GM12878 (cell line): Measurements from ENCODE around the gene BCLAF1. TPM values are rescaled to one million over a fixed set of nuclear protein-coding genes. Genes with fewer than 3 reads are reported as not detected.

ENCODE experiments used
- BHLHE40 ChIP-seq, 2 experiments: fragments of 450-650 bp in 1 of 2; IDR thresholded peaks; 2 replicates each; pipeline ENCODE4 v1.6.1; 2011 to 2017; ENCODE audit warnings: low read depth in 2 of 2, borderline replicate concordance in 1 of 2, improper control_type of control experiment in 1 of 2, low read length in 1 of 2, mild to moderate bottlenecking in 1 of 2
- CEBPB ChIP-seq, 2 experiments: fragments of 150-350 bp in 1 of 2; IDR thresholded peaks; 2 replicates each; pipeline ENCODE4 v1.6.1; 2012 to 2014; ENCODE audit warnings: low read depth in 2 of 2, low read length in 2 of 2, borderline replicate concordance in 1 of 2, inconsistent platforms in 1 of 2
- CHD2 ChIP-seq: IDR thresholded peaks from 2 replicates; pipeline ENCODE4 v1.6.1; 2011; ENCODE audit warnings: low read depth, low read length, improper control_type of control experiment, borderline replicate concordance
- CREM ChIP-seq: IDR thresholded peaks from 2 replicates; pipeline ENCODE4 v1.6.1; 2014; ENCODE audit warnings: antibody characterized with exemption, low read depth
- FOS ChIP-seq: IDR thresholded peaks from 3 replicates; pipeline ENCODE4 v1.6.1; 2011; ENCODE audit warnings: borderline replicate concordance; ENCODE audit not compliant: insufficient read length; ENCODE audit errors: extremely low read depth
- IKZF1 ChIP-seq: fragments of 450-650 bp; conservative IDR thresholded peaks from 2 replicates; pipeline ENCODE4 v1.6.1; 2017; ENCODE audit warnings: antibody characterized with exemption, mild to moderate bottlenecking
- JUNB ChIP-seq: IDR thresholded peaks from 2 replicates; pipeline ENCODE4 v1.6.1; 2016; ENCODE audit warnings: antibody characterized with exemption, mild to moderate bottlenecking
- KAT2A ChIP-seq: conservative IDR thresholded peaks from 2 replicates; pipeline ENCODE4 v1.6.1; 2011; ENCODE audit warnings: low read depth, low read length; ENCODE audit not compliant: control insufficient read depth
- MTA2 ChIP-seq: fragments of 450-650 bp; IDR thresholded peaks from 2 replicates; pipeline ENCODE4 v1.6.1; 2016; ENCODE audit warnings: low read depth, mild to moderate bottlenecking, moderate library complexity
- MYC ChIP-seq: IDR thresholded peaks from 2 replicates; pipeline ENCODE4 v1.6.1; 2011; ENCODE audit warnings: mild to moderate bottlenecking, low read length, moderate library complexity, inconsistent platforms; ENCODE audit not compliant: insufficient read depth, insufficient replicate concordance, insufficient read length, severe bottlenecking
- PAX8 ChIP-seq: fragments of 450-650 bp; IDR thresholded peaks from 2 replicates; pipeline ENCODE4 v1.6.1; 2017; ENCODE audit warnings: mild to moderate bottlenecking, moderate library complexity
- RB1 ChIP-seq: fragments of 450-650 bp; formaldehyde crosslinking; IDR thresholded peaks from 2 replicates; pipeline ENCODE4 v1.6.1; 2017; ENCODE audit warnings: mild to moderate bottlenecking, borderline replicate concordance
- RFX5 ChIP-seq: IDR thresholded peaks from 2 replicates; pipeline ENCODE4 v1.6.1; 2011; ENCODE audit warnings: low read depth, low read length, improper control_type of control experiment
- YBX1 ChIP-seq: fragments of 450-650 bp; IDR thresholded peaks from 2 replicates; pipeline ENCODE4 v1.6.1; 2016; ENCODE audit warnings: antibody characterized with exemption
- ZBTB4 ChIP-seq: fragments of 450-650 bp; formaldehyde crosslinking; IDR thresholded peaks from 2 replicates; pipeline ENCODE4 v1.4.0; 2022; ENCODE audit warnings: mild to moderate bottlenecking, moderate library complexity
- ZNF687 ChIP-seq: fragments of 450-650 bp; IDR thresholded peaks from 2 replicates; pipeline ENCODE4 v1.6.1; 2017; ENCODE audit warnings: mild to moderate bottlenecking, moderate library complexity
- ZSCAN29 ChIP-seq: fragments of 450-650 bp; IDR thresholded peaks from 2 replicates; pipeline ENCODE4 v1.6.1; 2017; ENCODE audit warnings: mild to moderate bottlenecking, moderate library complexity
- polyA plus RNA-seq, 11 experiments: library from polyadenylated mRNA; depleted of rRNA in 4 of 11; unstranded in 6 of 11; stranded (reverse) in 5 of 11; fragments of >200 nt; fragmentation: Nextera tagmentation in 4 of 11; fragmentation: Illumina TruSeq in 1 of 11; extraction: Ambion mirVana in 4 of 11; extraction: Trizol in 1 of 11; gene quantifications; 1 replicate in 1 of 11; 2 replicates in 10 of 11; pipeline versions ENCODE4 v1.2.1 to v1.2.3, GENCODE V29; 2011 to 2016; ENCODE audit warnings: inconsistent platforms in 2 of 11, missing spikeins in 2 of 11, low read depth in 1 of 11
- total RNA-seq, 4 experiments: library from RNA; depleted of rRNA in 3 of 4; stranded (reverse); fragments of >200 nt in 3 of 4; fragmentation: Illumina TruSeq in 1 of 4; extraction: Trizol in 1 of 4; gene quantifications; 2 replicates each; pipeline versions ENCODE4 v1.2.1 to v1.2.3, GENCODE V29; 2013 to 2021
- TF ChIP-seq, protein P1 (sequence below): fragments of 450-650 bp; IDR thresholded peaks from 2 replicates; pipeline ENCODE4 v1.6.1; 2016; ENCODE audit warnings: mild to moderate bottlenecking, moderate library complexity, borderline replicate concordance
- TF ChIP-seq, protein P2 (sequence below): IDR thresholded peaks from 2 replicates; pipeline ENCODE4 v1.6.1; 2011; ENCODE audit warnings: mild to moderate bottlenecking, low read depth, low read length, moderate library complexity; ENCODE audit not compliant: insufficient replicate concordance

The BCLAF1 gene
- total and polyA plus RNA-seq, 10 of the 15 experiments (the other 5 are each of a cell fraction or from before 2014, with no cell fraction given) = 56.0 to 223 (median 114) TPM

DNA sequence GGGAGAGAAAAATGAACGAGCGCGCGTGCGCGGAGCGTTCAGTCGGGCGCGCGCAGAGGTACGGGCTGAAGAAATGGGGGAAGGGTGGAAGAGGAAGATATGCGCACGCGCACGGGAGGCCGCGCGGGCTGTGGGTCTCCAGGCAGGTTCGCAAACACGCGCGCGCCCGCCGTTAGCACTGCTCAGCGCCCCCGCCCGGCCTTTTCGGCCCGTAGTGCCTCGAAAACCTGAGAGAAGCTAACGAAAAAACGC lies 393 bp downstream of the BCLAF1 start (continued):
- TF ChIP-seq PAX8 (0 out of 2 replicates have a peak, but pooled peaks have one; percentile 39), CREM (no peak), BHLHE40 (IDR thresholded peaks at IDR 0.05; ENCODE audit: borderline replicate concordance in 1 of 2, low read depth in 2 of 2, low read length in 1 of 2) (peak; percentile 18 to 46; a peak in 1 of 4 replicates), ZNF687 (peak; percentile 52), CHD2 (peak; percentile 66; the same call in 1 of the 2 replicates), MTA2 (no peak), RB1 (0 out of 2 replicates have a peak, but pooled peaks have one; percentile 66), ZBTB4 (CRISPR knock-in tag) (no peak), ZSCAN29 (no peak), JUNB (no peak), MYC (peak; percentile 70), FOS (no peak), RFX5 (0 out of 2 replicates have a peak, but pooled peaks have one; percentile 5), YBX1 (no peak), CEBPB (IDR thresholded peaks at IDR 0.05; ENCODE audit: borderline replicate concordance in 1 of 2, low read depth in 2 of 2, low read length in 2 of 2) (no peak), IKZF1 (peak; percentile 59), KAT2A (no peak)
- TF ChIP-seq, protein P1, sequence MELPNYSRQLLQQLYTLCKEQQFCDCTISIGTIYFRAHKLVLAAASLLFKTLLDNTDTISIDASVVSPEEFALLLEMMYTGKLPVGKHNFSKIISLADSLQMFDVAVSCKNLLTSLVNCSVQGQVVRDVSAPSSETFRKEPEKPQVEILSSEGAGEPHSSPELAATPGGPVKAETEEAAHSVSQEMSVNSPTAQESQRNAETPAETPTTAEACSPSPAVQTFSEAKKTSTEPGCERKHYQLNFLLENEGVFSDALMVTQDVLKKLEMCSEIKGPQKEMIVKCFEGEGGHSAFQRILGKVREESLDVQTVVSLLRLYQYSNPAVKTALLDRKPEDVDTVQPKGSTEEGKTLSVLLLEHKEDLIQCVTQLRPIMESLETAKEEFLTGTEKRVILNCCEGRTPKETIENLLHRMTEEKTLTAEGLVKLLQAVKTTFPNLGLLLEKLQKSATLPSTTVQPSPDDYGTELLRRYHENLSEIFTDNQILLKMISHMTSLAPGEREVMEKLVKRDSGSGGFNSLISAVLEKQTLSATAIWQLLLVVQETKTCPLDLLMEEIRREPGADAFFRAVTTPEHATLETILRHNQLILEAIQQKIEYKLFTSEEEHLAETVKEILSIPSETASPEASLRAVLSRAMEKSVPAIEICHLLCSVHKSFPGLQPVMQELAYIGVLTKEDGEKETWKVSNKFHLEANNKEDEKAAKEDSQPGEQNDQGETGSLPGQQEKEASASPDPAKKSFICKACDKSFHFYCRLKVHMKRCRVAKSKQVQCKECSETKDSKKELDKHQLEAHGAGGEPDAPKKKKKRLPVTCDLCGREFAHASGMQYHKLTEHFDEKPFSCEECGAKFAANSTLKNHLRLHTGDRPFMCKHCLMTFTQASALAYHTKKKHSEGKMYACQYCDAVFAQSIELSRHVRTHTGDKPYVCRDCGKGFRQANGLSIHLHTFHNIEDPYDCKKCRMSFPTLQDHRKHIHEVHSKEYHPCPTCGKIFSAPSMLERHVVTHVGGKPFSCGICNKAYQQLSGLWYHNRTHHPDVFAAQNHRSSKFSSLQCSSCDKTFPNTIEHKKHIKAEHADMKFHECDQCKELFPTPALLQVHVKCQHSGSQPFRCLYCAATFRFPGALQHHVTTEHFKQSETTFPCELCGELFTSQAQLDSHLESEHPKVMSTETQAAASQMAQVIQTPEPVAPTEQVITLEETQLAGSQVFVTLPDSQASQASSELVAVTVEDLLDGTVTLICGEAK = no peak
- TF ChIP-seq, protein P2, sequence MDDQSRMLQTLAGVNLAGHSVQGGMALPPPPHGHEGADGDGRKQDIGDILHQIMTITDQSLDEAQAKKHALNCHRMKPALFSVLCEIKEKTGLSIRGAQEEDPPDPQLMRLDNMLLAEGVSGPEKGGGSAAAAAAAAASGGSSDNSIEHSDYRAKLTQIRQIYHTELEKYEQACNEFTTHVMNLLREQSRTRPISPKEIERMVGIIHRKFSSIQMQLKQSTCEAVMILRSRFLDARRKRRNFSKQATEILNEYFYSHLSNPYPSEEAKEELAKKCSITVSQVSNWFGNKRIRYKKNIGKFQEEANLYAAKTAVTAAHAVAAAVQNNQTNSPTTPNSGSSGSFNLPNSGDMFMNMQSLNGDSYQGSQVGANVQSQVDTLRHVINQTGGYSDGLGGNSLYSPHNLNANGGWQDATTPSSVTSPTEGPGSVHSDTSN = no peak
